ENCODE results near the gene LRRC19.

LRRC19 gene

DNA sequence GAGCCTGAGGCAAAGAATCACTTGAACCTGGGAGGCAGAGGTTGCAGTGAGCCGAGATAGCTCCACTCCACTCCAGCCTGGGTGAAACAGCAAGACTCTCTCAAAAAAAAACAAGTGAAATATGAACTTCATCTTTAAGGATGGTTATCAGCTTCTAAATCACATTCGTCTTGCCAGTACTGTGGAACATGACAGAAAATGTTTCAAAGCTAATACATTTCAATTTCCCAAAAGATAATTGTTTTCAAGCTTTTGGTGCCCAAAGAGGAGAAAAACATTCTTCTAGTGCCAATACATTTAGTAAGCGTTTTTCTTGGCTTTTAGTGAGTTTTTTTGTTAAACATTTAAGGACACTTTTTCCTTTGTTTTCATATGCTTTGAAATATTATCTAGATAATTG is 53.7 kb downstream of the LRRC19 start:
- Mint-ChIP-seq H3K36me3 (ENCODE audit: insufficient read depth) (peaks cover 25% of the 10 kb centered on the region), H3K4me1 (peaks cover 37% of the 10 kb centered on the region), H3K9me3 (no peaks in the 10 kb centered on the region), H3K4me3 (no peak overlapping the region), H3K27me3 (peaks cover 14% of the 10 kb centered on the region), H3K27ac (ENCODE audit: low read depth) (no peak overlapping the region)
- no peak for ATAC-seq (replicated peaks; ENCODE audit: extremely low read depth, poor library complexity, severe bottlenecking)
- no peak for DNase-seq (ENCODE audit: low spot score in 2 of 2)

GRCh38 chr9:26950521-26950920 is 55.0 kb downstream of the LRRC19 start:
- Mint-ChIP-seq H3K4me3 (no peak overlapping the region), H3K27ac (ENCODE audit: low read depth) (no peak overlapping the region), H3K4me1 (peaks cover 34% of the 10 kb centered on the region), H3K9me3 (no peaks in the 10 kb centered on the region), H3K27me3 (peaks cover 14% of the 10 kb centered on the region), H3K36me3 (ENCODE audit: insufficient read depth) (peaks cover 16% of the 10 kb centered on the region)
- no peak for ATAC-seq (replicated peaks; ENCODE audit: extremely low read depth, poor library complexity, severe bottlenecking)
- no peak for DNase-seq (ENCODE audit: low spot score in 2 of 2)

- peaks cover 33% of the 10 kb centered on the region for H3K4me1 Mint-ChIP-seq
- H3K4me3 Mint-ChIP-seq, result no peak overlapping the region
- no peak overlapping the region for H3K27ac Mint-ChIP-seq (ENCODE audit: low read depth)
- peaks cover 14% of the 10 kb centered on the region for H3K27me3 Mint-ChIP-seq
- ATAC-seq (replicated peaks; ENCODE audit: extremely low read depth, poor library complexity, severe bottlenecking) (no peak), DNase-seq (ENCODE audit: low spot score in 2 of 2) (no peak)
- no peaks in the 10 kb centered on the region for H3K9me3 Mint-ChIP-seq
- H3K36me3 Mint-ChIP-seq (ENCODE audit: insufficient read depth), result peaks cover 13% of the 10 kb centered on the region
Measured at GRCh38 chr9:26949637-26950069, 55.8 kb downstream of the LRRC19 start.

DNA sequence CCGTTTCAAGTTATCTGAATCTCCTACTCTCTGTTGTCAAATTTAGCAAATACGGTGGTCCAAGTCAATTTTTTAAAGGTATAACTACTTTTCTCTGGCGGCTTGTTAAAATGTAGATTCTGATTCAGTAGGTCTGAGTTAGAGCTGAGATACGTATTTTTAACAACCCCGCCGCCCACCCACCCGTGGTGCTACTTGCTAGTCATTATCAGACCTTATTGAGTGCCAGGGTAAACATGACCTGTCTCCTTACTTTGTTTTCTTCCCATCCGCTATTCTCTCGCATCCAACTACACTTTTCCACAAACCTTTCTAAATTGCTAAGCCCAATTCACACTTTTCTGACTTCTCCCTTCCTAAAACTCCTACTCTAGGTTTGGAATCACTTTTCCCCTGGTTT is 57.7 kb downstream of the LRRC19 start:
- Mint-ChIP-seq H3K27me3 (peaks cover 14% of the 10 kb centered on the region), H3K4me3 (peak overlapping the region; percentile 92), H3K4me1 (peaks cover 30% of the 10 kb centered on the region), H3K36me3 (ENCODE audit: insufficient read depth) (peaks cover 13% of the 10 kb centered on the region), H3K9me3 (no peaks in the 10 kb centered on the region), H3K27ac (ENCODE audit: low read depth) (peak overlapping the region; percentile 99)
- ATAC-seq (replicated peaks; ENCODE audit: extremely low read depth, poor library complexity, severe bottlenecking) (no peak), DNase-seq (ENCODE audit: low spot score in 2 of 2) (no peak)

DNA sequence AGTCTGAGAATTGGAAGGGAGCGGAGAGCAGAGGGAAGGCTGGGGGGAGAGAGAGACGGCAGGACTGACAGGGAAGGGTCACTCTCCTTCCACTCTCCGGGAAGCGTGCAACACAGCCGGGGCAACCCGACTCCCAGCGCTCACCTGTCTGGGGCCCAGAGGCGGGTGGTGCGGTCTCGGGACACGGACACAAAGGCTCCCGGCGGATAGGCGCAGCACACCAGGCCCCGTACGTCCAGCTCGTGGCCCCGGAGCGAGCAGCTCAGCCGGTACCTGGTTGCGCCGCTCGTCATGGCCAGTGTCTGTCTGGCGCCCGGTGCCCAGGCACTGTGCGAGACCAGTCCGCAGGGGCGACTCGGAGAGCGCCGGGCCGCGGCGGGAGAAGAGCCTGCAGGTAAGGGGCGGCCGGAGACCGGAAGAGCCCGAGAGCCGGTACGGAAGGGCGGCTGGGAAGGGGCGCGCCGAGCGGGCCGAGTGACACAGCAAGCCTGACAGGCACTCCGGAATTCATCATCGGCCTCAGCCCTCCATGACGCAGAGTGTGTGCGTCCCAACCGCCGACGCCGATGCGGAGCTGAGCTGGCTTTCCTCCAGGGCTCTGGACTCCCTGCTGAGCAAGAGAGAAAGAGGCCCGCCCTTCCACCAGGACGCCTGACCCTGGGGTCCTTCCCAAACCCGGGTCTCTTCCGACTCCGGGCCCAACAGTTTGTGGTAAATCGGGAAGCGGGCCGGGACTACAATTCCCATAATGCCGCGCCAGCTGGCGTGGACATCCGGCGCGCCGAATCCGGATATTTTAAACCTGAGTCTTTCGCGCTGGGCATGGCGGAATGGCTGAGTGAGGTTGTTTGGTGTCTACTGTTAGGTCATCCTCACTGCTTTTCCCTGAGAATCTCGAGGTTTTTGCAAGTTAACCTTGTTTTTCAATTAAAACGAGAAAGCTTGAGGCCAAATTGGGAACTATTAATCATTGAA is 58.4 kb downstream of the LRRC19 start, which contains the start of gene PLAA:
TSS of gene PLAA (minus strand) at position 490 of the 975 bp plus-strand sequence. CDS start at position 293, 197 bp downstream.
- Mint-ChIP-seq H3K27ac (ENCODE audit: low read depth) (peak within 1 kb of the TSS; percentile 99), H3K4me1 (peaks cover 35% of the 10 kb centered on the region), H3K36me3 (ENCODE audit: insufficient read depth) (peaks cover 14% of the 10 kb centered on the region), H3K9me3 (no peaks in the 10 kb centered on the region), H3K27me3 (peaks cover 14% of the 10 kb centered on the region), H3K4me3 (peak within 1 kb of the TSS; percentile 92)
- peak; percentile 93 for ATAC-seq (replicated peaks; ENCODE audit: extremely low read depth, poor library complexity, severe bottlenecking)
- peak; percentile 76 to 82 for DNase-seq (ENCODE audit: low spot score in 2 of 2)

DNA sequence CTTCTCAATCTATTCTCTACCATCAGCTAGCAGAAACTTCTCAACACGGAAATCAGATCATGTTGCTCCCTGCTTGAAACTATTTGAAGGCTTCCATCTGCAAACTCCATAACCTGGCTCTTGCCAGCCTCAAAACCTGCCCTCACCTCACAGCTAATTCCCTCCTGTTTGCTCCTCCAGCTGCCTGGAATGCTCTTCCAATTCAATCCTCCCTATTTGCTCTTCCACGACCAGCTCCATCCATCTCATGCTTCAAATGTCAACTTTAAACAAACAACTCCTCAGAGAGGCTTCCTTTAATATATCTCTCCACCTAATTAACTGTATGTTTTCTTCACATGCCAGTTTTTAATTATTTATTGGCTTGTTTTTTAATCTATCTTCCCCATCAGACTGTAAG is 59.9 kb downstream of the LRRC19 start:
- H3K4me1 Mint-ChIP-seq, result peaks cover 49% of the 10 kb centered on the region
- no peaks in the 10 kb centered on the region for H3K9me3 Mint-ChIP-seq
- ATAC-seq (replicated peaks; ENCODE audit: extremely low read depth, poor library complexity, severe bottlenecking) (no peak), DNase-seq (ENCODE audit: low spot score in 2 of 2) (no peak)
- peaks cover 14% of the 10 kb centered on the region for H3K27me3 Mint-ChIP-seq
- H3K4me3 Mint-ChIP-seq, result peak overlapping the region; percentile 92
- H3K36me3 Mint-ChIP-seq (ENCODE audit: insufficient read depth), result peaks cover 15% of the 10 kb centered on the region
- H3K27ac Mint-ChIP-seq (ENCODE audit: low read depth), result peak overlapping the region; percentile 99
